ENCODE measurements around the gene CSGALNACT2. TPM values are rescaled to one million over a fixed set of nuclear protein-coding genes. Genes with fewer than 3 reads are reported as not detected.

Gene CSGALNACT2
- total RNA-seq, 4 donors from 2014 or later: 14.4 to 24.1 (median 20.0) TPM

DNA sequence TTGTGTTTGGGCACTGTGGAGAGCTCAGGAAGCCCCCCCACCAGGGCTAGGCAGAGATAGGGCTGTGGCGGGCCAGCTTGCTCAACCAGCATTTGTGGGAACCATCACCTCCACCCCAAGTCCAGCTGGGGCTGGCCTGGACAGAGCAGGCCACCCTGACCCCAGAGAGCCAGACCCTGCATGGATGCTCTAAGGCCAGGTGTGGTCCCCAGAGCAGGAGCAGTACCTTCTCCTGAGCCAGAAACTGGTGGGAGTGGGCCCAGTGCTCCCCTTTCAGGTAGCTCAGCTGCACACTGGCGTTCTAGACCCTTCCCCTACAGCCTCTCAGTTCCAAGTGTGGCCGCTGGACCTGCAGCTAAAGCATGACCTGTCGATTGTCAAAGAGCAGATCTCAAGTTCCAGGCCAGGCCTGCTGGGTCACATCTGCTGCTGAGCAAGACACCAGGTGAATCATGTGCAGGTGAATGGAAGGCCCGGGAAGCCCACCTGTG, 71.5 kb downstream of the CSGALNACT2 start:
- no peak for TF ChIP-seq POLR2A (IDR thresholded peaks at IDR 0.05)
- TF ChIP-seq, protein P1, sequence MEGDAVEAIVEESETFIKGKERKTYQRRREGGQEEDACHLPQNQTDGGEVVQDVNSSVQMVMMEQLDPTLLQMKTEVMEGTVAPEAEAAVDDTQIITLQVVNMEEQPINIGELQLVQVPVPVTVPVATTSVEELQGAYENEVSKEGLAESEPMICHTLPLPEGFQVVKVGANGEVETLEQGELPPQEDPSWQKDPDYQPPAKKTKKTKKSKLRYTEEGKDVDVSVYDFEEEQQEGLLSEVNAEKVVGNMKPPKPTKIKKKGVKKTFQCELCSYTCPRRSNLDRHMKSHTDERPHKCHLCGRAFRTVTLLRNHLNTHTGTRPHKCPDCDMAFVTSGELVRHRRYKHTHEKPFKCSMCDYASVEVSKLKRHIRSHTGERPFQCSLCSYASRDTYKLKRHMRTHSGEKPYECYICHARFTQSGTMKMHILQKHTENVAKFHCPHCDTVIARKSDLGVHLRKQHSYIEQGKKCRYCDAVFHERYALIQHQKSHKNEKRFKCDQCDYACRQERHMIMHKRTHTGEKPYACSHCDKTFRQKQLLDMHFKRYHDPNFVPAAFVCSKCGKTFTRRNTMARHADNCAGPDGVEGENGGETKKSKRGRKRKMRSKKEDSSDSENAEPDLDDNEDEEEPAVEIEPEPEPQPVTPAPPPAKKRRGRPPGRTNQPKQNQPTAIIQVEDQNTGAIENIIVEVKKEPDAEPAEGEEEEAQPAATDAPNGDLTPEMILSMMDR (IDR thresholded peaks at IDR 0.05): no peak
- no peaks in the 10 kb centered on the region for H3K36me3 ChIP-seq
- intact Hi-C loops (cut with DNase I): no loop called here
- no peak for DNase-seq
- H3K4me3 ChIP-seq (replicated peaks in 1 of 3): no peak overlapping the region
- H3K4me1 ChIP-seq: no peaks in the 10 kb centered on the region
- 74 to 81% methylated on average over 4 of the region's 5 CpGs for WGBS, 2 donors
- no peak overlapping the region for H3K27ac ChIP-seq
- H3K27me3 ChIP-seq: no peaks in the 10 kb centered on the region
- H3K9me3 ChIP-seq: no peaks in the 10 kb centered on the region

GRCh38 chr10:43210556-43210955, 72.3 kb downstream of the CSGALNACT2 start:
- no peak for TF ChIP-seq POLR2A (IDR thresholded peaks at IDR 0.05)
- TF ChIP-seq, protein P1 (IDR thresholded peaks at IDR 0.05): no peak
- Histone ChIP-seq H3K9me3 (no peaks in the 10 kb centered on the region), H3K27me3 (no peaks in the 10 kb centered on the region), H3K27ac (no peak overlapping the region), H3K4me3 (replicated peaks in 1 of 3) (no peak overlapping the region), H3K36me3 (no peaks in the 10 kb centered on the region), H3K4me1 (no peaks in the 10 kb centered on the region)
- intact Hi-C loops (cut with DNase I): no loop called here
- 78% methylated on average over 4 of the region's 6 CpGs; no CpG with 5 or more reads in 1 of the 2 donors for WGBS, 2 donors
- DNase-seq: no peak

DNA sequence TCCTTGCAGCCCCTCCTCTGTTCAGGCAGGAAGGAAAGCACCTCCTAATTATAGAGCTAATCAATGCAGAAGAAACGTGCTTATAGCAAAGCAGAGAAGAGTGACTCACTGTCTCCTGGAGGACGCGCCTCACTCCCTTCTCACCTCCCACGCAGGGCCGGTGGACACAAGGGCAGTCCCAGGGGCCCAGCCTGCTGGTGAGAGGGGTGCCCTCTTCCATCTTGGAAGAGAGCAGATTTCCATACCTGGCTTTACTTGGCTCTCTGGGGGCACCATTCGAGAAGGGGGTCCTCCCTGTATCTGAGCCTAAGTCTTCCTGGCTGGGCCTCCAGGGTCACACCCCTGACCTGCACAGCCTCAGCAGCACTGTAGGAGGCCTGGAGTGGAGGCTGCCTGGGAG, 72.8 kb downstream of the CSGALNACT2 start:
- Histone ChIP-seq H3K4me3 (replicated peaks in 1 of 3) (no peak overlapping the region), H3K27me3 (no peaks in the 10 kb centered on the region), H3K4me1 (no peaks in the 10 kb centered on the region)

GRCh38 chr10:43211431-43212042, 73.3 kb downstream of the CSGALNACT2 start:
- no peaks in the 10 kb centered on the region for H3K27me3 ChIP-seq
- WGBS, 2 donors: 85 to 91% methylated on average over 6 to 8 of the region's 8 CpGs
- no peak for TF ChIP-seq POLR2A (IDR thresholded peaks at IDR 0.05)
- TF ChIP-seq, protein P1 (IDR thresholded peaks at IDR 0.05): no peak
- H3K36me3 ChIP-seq: no peaks in the 10 kb centered on the region
- no peak overlapping the region for H3K4me3 ChIP-seq (replicated peaks in 1 of 3)
- H3K27ac ChIP-seq: no peak overlapping the region
- no peak for DNase-seq
- intact Hi-C loops (cut with DNase I): no loop called here
- H3K9me3 ChIP-seq: no peaks in the 10 kb centered on the region
- no peaks in the 10 kb centered on the region for H3K4me1 ChIP-seq

More for the DNA sequence above, 72.8 kb downstream of the CSGALNACT2 start:
- H3K9me3 ChIP-seq: no peaks in the 10 kb centered on the region
- intact Hi-C loops (cut with DNase I): no loop called here
- no peaks in the 10 kb centered on the region for H3K36me3 ChIP-seq
- no peak for DNase-seq
- H3K27ac ChIP-seq: no peak overlapping the region
- TF ChIP-seq, protein P1 (IDR thresholded peaks at IDR 0.05): no peak
- TF ChIP-seq POLR2A (IDR thresholded peaks at IDR 0.05): no peak
- 85 to 87% methylated on average over 5 to 6 of the region's 6 CpGs for WGBS, 2 donors

DNA sequence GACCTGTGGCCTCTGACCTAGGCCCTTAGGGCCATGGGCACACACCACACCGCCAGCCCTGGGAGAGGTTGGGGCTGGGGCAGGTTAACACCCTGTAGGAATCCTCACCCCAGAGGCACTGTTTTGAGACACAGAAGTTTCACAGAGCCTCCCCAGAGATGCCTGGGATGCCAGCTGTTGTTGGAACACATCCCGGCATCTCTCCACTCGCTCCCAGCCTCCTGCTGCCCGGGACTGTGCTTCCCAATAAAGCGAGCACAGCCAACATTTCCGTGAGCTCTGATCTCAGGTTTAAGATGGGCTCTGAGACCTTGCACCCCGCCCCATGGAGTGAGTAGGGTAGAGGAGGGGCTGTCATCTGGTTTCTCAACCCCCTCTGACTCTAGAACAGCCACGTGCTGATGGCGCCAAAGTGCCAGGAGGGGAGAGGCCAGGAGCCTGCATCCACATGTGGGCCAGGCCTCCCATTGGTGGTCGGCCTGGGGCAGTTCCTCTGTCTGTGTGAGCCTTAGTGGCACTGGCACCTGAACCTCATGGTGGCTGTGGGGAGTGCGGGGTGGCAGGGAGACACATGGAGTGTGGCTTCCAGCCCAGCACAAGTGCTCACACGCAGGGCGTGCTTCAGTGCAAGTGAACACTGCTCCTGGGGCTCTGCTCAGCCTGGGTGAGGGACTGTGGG, 73.9 kb downstream of the CSGALNACT2 start:
- Histone ChIP-seq H3K36me3 (no peaks in the 10 kb centered on the region), H3K27ac (no peak overlapping the region), H3K9me3 (no peaks in the 10 kb centered on the region), H3K27me3 (no peaks in the 10 kb centered on the region), H3K4me3 (replicated peaks in 1 of 3) (no peak overlapping the region), H3K4me1 (no peaks in the 10 kb centered on the region)
- TF ChIP-seq POLR2A (IDR thresholded peaks at IDR 0.05): no peak
- TF ChIP-seq, protein P1 (IDR thresholded peaks at IDR 0.05): no peak
- WGBS, 2 donors: 85 to 87% methylated on average over 6 to 12 of the region's 13 CpGs
- intact Hi-C loops (cut with DNase I): no loop called here
- DNase-seq: no peak

All from thyroid gland (tissue), 4 donors.